Hypothalamus (tissue), 51 donors: ENCODE results near the gene NEDD4.
"Not testable (repeated sequence)": the region's sequence is repeated elsewhere in the genome, so short reads cannot be mapped to it uniquely, and the experiment has no call there.

Source experiments
- DNase-seq, 51 donors: peaks; one replicate each; lab custom pipeline; 2025; lab: John Stamatoyannopoulos, UW

The NEDD4 gene

GRCh38 chr15:55791551-55792400 is 201.6 kb downstream of the NEDD4 start:
- no peak for DNase-seq

- peak in 3 of 51 donors; percentile 0 to 16 (median 6) for DNase-seq
These were observed 204.2 kb downstream of the NEDD4 start for GRCh38 chr15:55789066-55789660.

GRCh38 chr15:55786341-55786740 is 207.1 kb downstream of the NEDD4 start:
- DNase-seq: no peak

- DNase-seq: not testable (repeated sequence)
These were observed 207.8 kb downstream of the NEDD4 start for GRCh38 chr15:55785593-55785992.

- no peak for DNase-seq
These were observed 209.1 kb downstream of the NEDD4 start for GRCh38 chr15:55784286-55784685.

- no peak for DNase-seq
These were observed 210.5 kb downstream of the NEDD4 start for GRCh38 chr15:55782901-55783300.

GRCh38 chr15:55780292-55780691 is 213.1 kb downstream of the NEDD4 start:
- no peak for DNase-seq

GRCh38 chr15:55778932-55779331 is 214.5 kb downstream of the NEDD4 start:
- no peak for DNase-seq
